HepG2 (cell line): ENCODE data around the gene CNNM2. TPM values are rescaled to one million over a fixed set of nuclear protein-coding genes. Genes with fewer than 3 reads are reported as not detected.
A peak's percentile ranks its signal among the peaks of the same experiment; 100 is the strongest.

Experiments used
- ATF3 ChIP-seq: sonication (generic); formaldehyde crosslinking; IDR thresholded peaks from 2 replicates; pipeline ENCODE4 v1.4.0; 2020; ENCODE audit warnings: missing genetic modification reagents
- CBX2 ChIP-seq, 2 experiments: fragments of 200-600 bp in 1 of 2; sonication (generic); formaldehyde crosslinking in 1 of 2; IDR thresholded peaks; 2 replicates each; pipeline versions ENCODE4 v1.7.0 to v1.8.1; 2018 to 2022; ENCODE audit warnings: low read depth in 2 of 2, low read length in 1 of 2, mild to moderate bottlenecking in 1 of 2, missing genetic modification reagents in 1 of 2
- EEA1 ChIP-seq: sonication (generic); formaldehyde crosslinking; IDR thresholded peaks from 2 replicates; pipeline ENCODE4 v1.5.1; 2020; ENCODE audit warnings: mild to moderate bottlenecking, missing genetic modification reagents, borderline replicate concordance
- ELF4 ChIP-seq: sonication (generic); formaldehyde crosslinking; IDR thresholded peaks from 2 replicates; pipeline ENCODE4 v1.5.0; 2020; ENCODE audit warnings: missing genetic modification reagents, mild to moderate bottlenecking, moderate library complexity, borderline replicate concordance
- GABPB1 ChIP-seq: IDR thresholded peaks from 2 replicates; pipeline ENCODE4 v1.6.1; 2016; ENCODE audit warnings: mild to moderate bottlenecking, missing genetic modification reagents, moderate library complexity, missing compliant biosample characterization
- HMG20B ChIP-seq: conservative IDR thresholded peaks from 2 replicates; pipeline ENCODE4 v1.6.1; 2016; ENCODE audit warnings: missing genetic modification reagents, missing compliant biosample characterization
- MAF1 ChIP-seq: sonication (generic); formaldehyde crosslinking; IDR thresholded peaks from 2 replicates; pipeline ENCODE4 v1.5.0; 2020; ENCODE audit warnings: missing genetic modification reagents, borderline replicate concordance
- NR2F2 ChIP-seq: IDR thresholded peaks from 2 replicates; pipeline ENCODE4 v1.6.1; 2012; ENCODE audit warnings: low read depth, inconsistent platforms, borderline replicate concordance
- PCBP2 ChIP-seq: fragments of 200-400 bp; formaldehyde crosslinking; optimal IDR thresholded peaks from 2 replicates; pipeline ENCODE3; 2018; ENCODE audit warnings: low read length, low read depth; ENCODE audit not compliant: poor library complexity, severe bottlenecking
- POGZ ChIP-seq: sonication (generic); formaldehyde crosslinking; IDR thresholded peaks from 2 replicates; pipeline ENCODE4 v1.4.0; 2020; ENCODE audit warnings: mild to moderate bottlenecking, missing genetic modification reagents
- RBM22 ChIP-seq: fragments of 200-400 bp; formaldehyde crosslinking; optimal IDR thresholded peaks from 2 replicates; pipeline ENCODE3; 2017; ENCODE audit warnings: mild to moderate bottlenecking, low read length, moderate library complexity
- TEAD3 ChIP-seq: optimal IDR thresholded peaks from 2 replicates; pipeline ENCODE3; 2016; ENCODE audit warnings: borderline replicate concordance
- TSC22D2 ChIP-seq: sonication (generic); formaldehyde crosslinking; IDR thresholded peaks from 2 replicates; pipeline ENCODE4 v1.5.1; 2020; ENCODE audit warnings: missing genetic modification reagents, mild to moderate bottlenecking, borderline replicate concordance
- ZBTB21 ChIP-seq: sonication (generic); formaldehyde crosslinking; IDR thresholded peaks from 2 replicates; pipeline ENCODE4 v1.4.0; 2020; ENCODE audit warnings: missing genetic modification reagents
- ZEB1 ChIP-seq: IDR thresholded peaks from 2 replicates; pipeline ENCODE4 v1.6.1; 2012; ENCODE audit warnings: mild to moderate bottlenecking, low read depth, inconsistent platforms; ENCODE audit not compliant: insufficient replicate concordance
- ZFP1 ChIP-seq: IDR thresholded peaks from 2 replicates; pipeline ENCODE4 v1.6.1; 2016
- ZNF225 ChIP-seq: sonication (generic); formaldehyde crosslinking; IDR thresholded peaks from 2 replicates; pipeline ENCODE4 v1.4.0; 2020; ENCODE audit warnings: mild to moderate bottlenecking, missing genetic modification reagents
- ZNF354B ChIP-seq: sonication (generic); formaldehyde crosslinking; IDR thresholded peaks from 2 replicates; pipeline ENCODE4 v1.8.0; 2022; ENCODE audit warnings: mild to moderate bottlenecking, missing genetic modification reagents
- ZNF549 ChIP-seq: sonication (generic); formaldehyde crosslinking; IDR thresholded peaks from 2 replicates; pipeline ENCODE4 v1.5.0; 2020; ENCODE audit warnings: missing genetic modification reagents
- ZNF709 ChIP-seq: sonication (generic); formaldehyde crosslinking; IDR thresholded peaks from 2 replicates; pipeline ENCODE4 v1.5.0; 2020; ENCODE audit warnings: mild to moderate bottlenecking, missing genetic modification reagents
- polyA plus RNA-seq, 8 experiments: library from polyadenylated mRNA; depleted of rRNA in 3 of 8; stranded (reverse) in 7 of 8; unstranded in 1 of 8; fragments of >200 nt; fragmentation: Illumina TruSeq in 4 of 8; extraction: Trizol in 4 of 8; gene quantifications; 2 replicates each; pipeline versions ENCODE4 v1.2.1 to v1.2.3, GENCODE V29; 2011 to 2016; ENCODE audit warnings: low read depth in 4 of 8, missing spikeins in 1 of 8, mixed read lengths in 1 of 8; ENCODE audit not compliant: insufficient read depth in 1 of 8
- total RNA-seq, 5 experiments: library from RNA; depleted of rRNA; stranded (reverse); fragments of >200 nt; fragmentation: Illumina TruSeq; extraction: Trizol; gene quantifications; 2 replicates each; pipeline ENCODE4 v1.2.3, GENCODE V29; 2016; ENCODE audit warnings: low read depth in 1 of 5
- TF ChIP-seq, protein P1 (sequence below): sonication (generic); formaldehyde crosslinking; IDR thresholded peaks from 2 replicates; pipeline ENCODE4 v1.4.0; 2020; ENCODE audit warnings: mild to moderate bottlenecking, low read depth, missing genetic modification reagents
- TF ChIP-seq, protein P2 (sequence below): IDR thresholded peaks from 2 replicates; pipeline ENCODE4 v1.4.0; 2020; ENCODE audit warnings: mild to moderate bottlenecking, missing genetic modification reagents
- TF ChIP-seq, protein P3 (sequence below): sonication (generic); formaldehyde crosslinking; IDR thresholded peaks from 2 replicates; pipeline ENCODE4 v1.8.0; 2022; ENCODE audit warnings: mild to moderate bottlenecking, missing genetic modification reagents, moderate library complexity

Gene CNNM2
- total and polyA plus RNA-seq, 2 of the 13 experiments (the other 11 are each of a cell fraction or from before 2014, with no cell fraction given) = 7.1 to 9.0 TPM

- TF ChIP-seq ZNF225 (CRISPR knock-in tag) = 0 out of 2 replicates have a peak, but pooled peaks have one; percentile 34
- TF ChIP-seq GABPB1 = peak; percentile 73; the same call in 1 of the 2 replicates
- TF ChIP-seq, protein P1, sequence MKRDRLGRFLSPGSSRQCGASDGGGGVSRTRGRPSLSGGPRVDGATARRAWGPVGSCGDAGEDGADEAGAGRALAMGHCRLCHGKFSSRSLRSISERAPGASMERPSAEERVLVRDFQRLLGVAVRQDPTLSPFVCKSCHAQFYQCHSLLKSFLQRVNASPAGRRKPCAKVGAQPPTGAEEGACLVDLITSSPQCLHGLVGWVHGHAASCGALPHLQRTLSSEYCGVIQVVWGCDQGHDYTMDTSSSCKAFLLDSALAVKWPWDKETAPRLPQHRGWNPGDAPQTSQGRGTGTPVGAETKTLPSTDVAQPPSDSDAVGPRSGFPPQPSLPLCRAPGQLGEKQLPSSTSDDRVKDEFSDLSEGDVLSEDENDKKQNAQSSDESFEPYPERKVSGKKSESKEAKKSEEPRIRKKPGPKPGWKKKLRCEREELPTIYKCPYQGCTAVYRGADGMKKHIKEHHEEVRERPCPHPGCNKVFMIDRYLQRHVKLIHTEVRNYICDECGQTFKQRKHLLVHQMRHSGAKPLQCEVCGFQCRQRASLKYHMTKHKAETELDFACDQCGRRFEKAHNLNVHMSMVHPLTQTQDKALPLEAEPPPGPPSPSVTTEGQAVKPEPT (CRISPR knock-in tag) = no peak
- no peak for TF ChIP-seq ELF4 (CRISPR knock-in tag)
- TF ChIP-seq HMG20B (CRISPR knock-in tag) = no peak
- TF ChIP-seq ZNF709 (CRISPR knock-in tag) = 0 out of 2 replicates have a peak, but pooled peaks have one; percentile 41
- TF ChIP-seq, protein P2, sequence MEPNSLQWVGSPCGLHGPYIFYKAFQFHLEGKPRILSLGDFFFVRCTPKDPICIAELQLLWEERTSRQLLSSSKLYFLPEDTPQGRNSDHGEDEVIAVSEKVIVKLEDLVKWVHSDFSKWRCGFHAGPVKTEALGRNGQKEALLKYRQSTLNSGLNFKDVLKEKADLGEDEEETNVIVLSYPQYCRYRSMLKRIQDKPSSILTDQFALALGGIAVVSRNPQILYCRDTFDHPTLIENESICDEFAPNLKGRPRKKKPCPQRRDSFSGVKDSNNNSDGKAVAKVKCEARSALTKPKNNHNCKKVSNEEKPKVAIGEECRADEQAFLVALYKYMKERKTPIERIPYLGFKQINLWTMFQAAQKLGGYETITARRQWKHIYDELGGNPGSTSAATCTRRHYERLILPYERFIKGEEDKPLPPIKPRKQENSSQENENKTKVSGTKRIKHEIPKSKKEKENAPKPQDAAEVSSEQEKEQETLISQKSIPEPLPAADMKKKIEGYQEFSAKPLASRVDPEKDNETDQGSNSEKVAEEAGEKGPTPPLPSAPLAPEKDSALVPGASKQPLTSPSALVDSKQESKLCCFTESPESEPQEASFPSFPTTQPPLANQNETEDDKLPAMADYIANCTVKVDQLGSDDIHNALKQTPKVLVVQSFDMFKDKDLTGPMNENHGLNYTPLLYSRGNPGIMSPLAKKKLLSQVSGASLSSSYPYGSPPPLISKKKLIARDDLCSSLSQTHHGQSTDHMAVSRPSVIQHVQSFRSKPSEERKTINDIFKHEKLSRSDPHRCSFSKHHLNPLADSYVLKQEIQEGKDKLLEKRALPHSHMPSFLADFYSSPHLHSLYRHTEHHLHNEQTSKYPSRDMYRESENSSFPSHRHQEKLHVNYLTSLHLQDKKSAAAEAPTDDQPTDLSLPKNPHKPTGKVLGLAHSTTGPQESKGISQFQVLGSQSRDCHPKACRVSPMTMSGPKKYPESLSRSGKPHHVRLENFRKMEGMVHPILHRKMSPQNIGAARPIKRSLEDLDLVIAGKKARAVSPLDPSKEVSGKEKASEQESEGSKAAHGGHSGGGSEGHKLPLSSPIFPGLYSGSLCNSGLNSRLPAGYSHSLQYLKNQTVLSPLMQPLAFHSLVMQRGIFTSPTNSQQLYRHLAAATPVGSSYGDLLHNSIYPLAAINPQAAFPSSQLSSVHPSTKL (CRISPR knock-in tag) = 0 out of 2 replicates have a peak, but pooled peaks have one; percentile 7
- no peak for TF ChIP-seq NR2F2
- no peak for TF ChIP-seq CBX2 (IDR thresholded peaks at IDR 0.05; ENCODE audit: low read depth, low read length)
- no peak for TF ChIP-seq CBX2 (CRISPR knock-in tag; IDR thresholded peaks at IDR 0.05; ENCODE audit: low read depth)
- TF ChIP-seq, protein P3, sequence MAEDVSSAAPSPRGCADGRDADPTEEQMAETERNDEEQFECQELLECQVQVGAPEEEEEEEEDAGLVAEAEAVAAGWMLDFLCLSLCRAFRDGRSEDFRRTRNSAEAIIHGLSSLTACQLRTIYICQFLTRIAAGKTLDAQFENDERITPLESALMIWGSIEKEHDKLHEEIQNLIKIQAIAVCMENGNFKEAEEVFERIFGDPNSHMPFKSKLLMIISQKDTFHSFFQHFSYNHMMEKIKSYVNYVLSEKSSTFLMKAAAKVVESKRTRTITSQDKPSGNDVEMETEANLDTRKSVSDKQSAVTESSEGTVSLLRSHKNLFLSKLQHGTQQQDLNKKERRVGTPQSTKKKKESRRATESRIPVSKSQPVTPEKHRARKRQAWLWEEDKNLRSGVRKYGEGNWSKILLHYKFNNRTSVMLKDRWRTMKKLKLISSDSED (CRISPR knock-in tag) = no peak
- TF ChIP-seq ZNF549 (CRISPR knock-in tag) = no peak
- no peak for TF ChIP-seq ZBTB21 (CRISPR knock-in tag)
- TF ChIP-seq TEAD3 (CRISPR knock-in tag) = peak; percentile 93
- no peak for TF ChIP-seq TSC22D2 (CRISPR knock-in tag)
- TF ChIP-seq PCBP2 = no peak
- TF ChIP-seq ATF3 (CRISPR knock-in tag) = no peak
- peak; percentile 72 for TF ChIP-seq POGZ
- TF ChIP-seq RBM22 = no peak
- no peak; the same call in 1 of the 2 replicates for TF ChIP-seq MAF1
- no peak for TF ChIP-seq ZFP1 (CRISPR knock-in tag)
- no peak for TF ChIP-seq ZEB1
- TF ChIP-seq EEA1 (CRISPR knock-in tag) = no peak
- no peak for TF ChIP-seq ZNF354B (CRISPR knock-in tag)
Measured at GRCh38 chr10:102917962-102918816, at the start of gene CNNM2 (continued).
